B cell (primary cell): ENCODE results near the gene RAB39B. TPM values are rescaled to one million over a fixed set of nuclear protein-coding genes. Genes with fewer than 3 reads are reported as not detected.
"Not testable (repeated sequence)": the region's sequence is repeated elsewhere in the genome, so short reads cannot be mapped to it uniquely, and the experiment has no call there.

Experiments used
- ATAC-seq: fragments of 200-7000 bp; cut with Tn5 transposase; one replicate; pipeline ENCODE4 v1.10.0; 2021; ENCODE audit warnings: low read depth, mild to moderate bottlenecking, moderate number of reproducible peaks, moderate library complexity
- CTCF ChIA-PET: fragments of 350-600 bp; sonication (Branson Sonifier 250); formaldehyde crosslinking; loops from one replicate; lab custom pipeline; 2021; ENCODE audit warnings: antibody characterized with exemption, inconsistent platforms; lab: Charles Lee
- POLR2A ChIA-PET: fragments of 350-600 bp; sonication (Branson Sonifier 250); formaldehyde crosslinking; loops from one replicate; lab custom pipeline; 2021; ENCODE audit warnings: antibody characterized with exemption; lab: Charles Lee
- DNase-seq: peaks from one replicate; pipeline ENCODE4 v3.0.0; 2013
- H2AFZ ChIP-seq: 2 replicates; pipeline ENCODE4 v1.6.1; 2012; ENCODE audit warnings: mild to moderate bottlenecking, low read depth, low read length; ENCODE audit not compliant: insufficient read depth, poor library complexity, severe bottlenecking
- H3K27ac ChIP-seq, 2 donors: 1 replicate in 1 of 2; 2 replicates in 1 of 2; pipeline ENCODE4 v1.5.1; 2012 to 2013; ENCODE audit warnings: low read length in 2 of 2, mild to moderate bottlenecking in 2 of 2, moderate library complexity in 1 of 2
- H3K27me3 ChIP-seq, 4 experiments: fragments of 200-600 bp in 1 of 4; sonication (generic) in 1 of 4; replicated peaks in 1 of 4; 1 replicate in 2 of 4; 2 replicates in 2 of 4; pipeline versions ENCODE4 v1.6.1 to v1.7.0; 2013 to 2016; ENCODE audit warnings: low read length in 3 of 4, mild to moderate bottlenecking in 2 of 4, mixed read lengths in 1 of 4, moderate library complexity in 1 of 4; ENCODE audit not compliant: insufficient read depth in 4 of 4, control insufficient read depth in 3 of 4; ENCODE audit errors: control extremely low read depth in 1 of 4
- H3K36me3 ChIP-seq, 2 experiments: replicated peaks in 1 of 2; 1 replicate in 1 of 2; 2 replicates in 1 of 2; pipeline versions ENCODE4 v1.6.1 to v1.7.1; 2013; ENCODE audit warnings: low read length in 1 of 2; ENCODE audit not compliant: insufficient read depth in 2 of 2, control insufficient read depth in 1 of 2; ENCODE audit errors: control extremely low read depth in 1 of 2, extremely low read depth in 1 of 2
- H3K4me1 ChIP-seq, 2 donors: fragments of 200-600 bp in 1 of 2; sonication (generic) in 1 of 2; 1 replicate in 1 of 2; 2 replicates in 1 of 2; pipeline versions ENCODE4 v1.5.1 to v1.6.1; 2013 to 2017; ENCODE audit warnings: low read length in 2 of 2; ENCODE audit not compliant: control insufficient read depth in 2 of 2, insufficient read depth in 2 of 2
- H3K4me2 ChIP-seq: replicated peaks from 2 replicates; pipeline ENCODE3; 2012; ENCODE audit warnings: mild to moderate bottlenecking, low read depth, low read length; ENCODE audit not compliant: poor library complexity, severe bottlenecking
- H3K4me3 ChIP-seq, 5 experiments: fragments of 200-600 bp in 1 of 5; sonication (generic) in 1 of 5; 1 replicate in 3 of 5; 2 replicates in 2 of 5; pipeline versions ENCODE4 v1.5.1 to v1.7.0; 2011 to 2016; ENCODE audit warnings: low read length in 4 of 5, mild to moderate bottlenecking in 4 of 5, low read depth in 2 of 5, control low read depth in 1 of 5, moderate library complexity in 1 of 5; ENCODE audit not compliant: insufficient read depth in 1 of 5; ENCODE audit errors: control extremely low read depth in 1 of 5, extremely low read depth in 1 of 5
- H3K79me2 ChIP-seq: fragments of 200-600 bp; sonication (generic); one replicate; pipeline ENCODE4 v1.6.0; 2016; ENCODE audit warnings: low read length; ENCODE audit not compliant: control insufficient read depth, insufficient read depth
- H3K9ac ChIP-seq: fragments of 200-600 bp; sonication (generic); 2 replicates; pipeline ENCODE4 v1.6.1; 2017; ENCODE audit warnings: mild to moderate bottlenecking, low read length, moderate library complexity
- H3K9me3 ChIP-seq, 3 donors: one replicate each; pipeline versions ENCODE4 v1.6.1 to v1.7.1; 2013; ENCODE audit warnings: low read length in 2 of 3; ENCODE audit not compliant: control insufficient read depth in 2 of 3, insufficient read depth in 1 of 3; ENCODE audit errors: control extremely low read depth in 1 of 3
- H4K20me1 ChIP-seq: 2 replicates; pipeline ENCODE4 v1.6.0; 2012; ENCODE audit warnings: mild to moderate bottlenecking, low read length; ENCODE audit not compliant: insufficient read depth, control insufficient read depth, poor library complexity, severe bottlenecking
- H3K27ac Mint-ChIP-seq: one replicate; pipeline ENCODE4 v1.8.0; 2021; ENCODE audit warnings: mixed read lengths
- H3K27me3 Mint-ChIP-seq: one replicate; pipeline ENCODE4 v1.8.0; 2021; ENCODE audit warnings: mixed read lengths
- H3K4me1 Mint-ChIP-seq: one replicate; pipeline ENCODE4 v1.8.0; 2021; ENCODE audit warnings: mixed read lengths
- H3K4me3 Mint-ChIP-seq: one replicate; pipeline ENCODE4 v1.8.0; 2021; ENCODE audit warnings: mixed read lengths
- H3K9me3 Mint-ChIP-seq: one replicate; pipeline ENCODE4 v1.8.0; 2022; ENCODE audit warnings: mixed read lengths; ENCODE audit not compliant: insufficient read depth
- EZH2 ChIP-seq: IDR thresholded peaks from 2 replicates; pipeline ENCODE4 v1.6.1; 2012; ENCODE audit warnings: borderline replicate concordance, low read depth, mild to moderate bottlenecking, moderate library complexity, low read length; ENCODE audit not compliant: insufficient read depth, poor library complexity, severe bottlenecking
- WGBS: methylation state at CpG from one replicate; pipeline ENCODE4 v1.1.5; 2013; ENCODE audit warnings: missing lambda C conversion rate; ENCODE audit not compliant: insufficient coverage; 5-methylcytosine and 5-hydroxymethylcytosine counted together
- intact Hi-C: fragments of 100-400 bp; cut with micrococcal nuclease; formaldehyde crosslinking; loops from one replicate; pipeline ENCODE4 v1.10.0; 2022
- polyA plus RNA-seq: library from polyadenylated mRNA; depleted of rRNA; stranded (reverse); fragments of >200 nt; gene quantifications from 2 replicates; pipeline ENCODE4 v1.2.3, GENCODE V29; 2012
- total RNA-seq, 2 donors: library from RNA; stranded (reverse); fragments of 120-200 nt in 1 of 2; gene quantifications; 1 replicate in 1 of 2; 2 replicates in 1 of 2; pipeline versions ENCODE4 v1.2.3 to v1.2.4, GENCODE V29; 2013 to 2022
- TF ChIP-seq, protein P1 (sequence below): fragments of 200-600 bp; IDR thresholded peaks from one replicate; pipeline ENCODE4 v1.8.0; 2022; ENCODE audit warnings: antibody characterized with exemption, mild to moderate bottlenecking

RAB39B gene
- total and polyA plus RNA-seq, 2 donors (not counting 1 experiment from before 2014, with no cell fraction given), result 2.0 to 8.8 TPM

DNA sequence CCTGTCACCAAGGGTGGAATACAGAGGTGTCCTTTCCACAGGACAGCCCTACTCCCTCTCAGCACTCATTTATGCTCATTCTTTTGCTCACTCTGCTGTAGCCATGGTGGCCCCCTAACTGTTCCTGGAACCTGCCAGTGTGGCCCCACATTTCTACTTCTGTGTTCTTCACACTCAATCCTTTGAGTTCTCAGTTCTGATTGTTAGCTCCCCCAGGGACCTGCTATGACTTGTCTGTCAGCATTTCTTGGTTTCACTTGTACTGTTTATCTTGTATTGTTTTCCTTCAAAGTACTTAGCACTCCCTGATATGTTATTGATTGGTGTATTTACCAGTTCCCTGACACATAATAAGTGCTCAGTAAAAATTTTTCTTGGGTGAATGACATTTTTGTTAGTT is 33.1 kb downstream of the RAB39B start:
- ChIA-PET POLR2A (no interaction called here), CTCF (no interaction called here)
- H3K4me1 ChIP-seq, result no peaks in the 10 kb centered on the region
- no peak overlapping the region for H2AFZ ChIP-seq
- Mint-ChIP-seq H3K4me3 (no peak overlapping the region), H3K27ac (no peak overlapping the region), H3K4me1 (peaks cover 6% of the 10 kb centered on the region), H3K9me3 (no peaks in the 10 kb centered on the region), H3K27me3 (no peaks in the 10 kb centered on the region)
- H3K27ac ChIP-seq, result no peak overlapping the region
- no peaks in the 10 kb centered on the region for H3K27me3 ChIP-seq
- no peak overlapping the region for H3K9ac ChIP-seq
- no peaks in the 10 kb centered on the region for H4K20me1 ChIP-seq
- peaks cover 0 to 45% of the 10 kb centered on the region in 2 experiments for H3K36me3 ChIP-seq
- intact Hi-C loops, result no loop called here
- no peaks in the 10 kb centered on the region for H3K9me3 ChIP-seq
- DNase-seq, result no peak
- H3K79me2 ChIP-seq, result no peaks in the 10 kb centered on the region
- H3K4me3 ChIP-seq, result no peak overlapping the region
- TF ChIP-seq, protein P1, sequence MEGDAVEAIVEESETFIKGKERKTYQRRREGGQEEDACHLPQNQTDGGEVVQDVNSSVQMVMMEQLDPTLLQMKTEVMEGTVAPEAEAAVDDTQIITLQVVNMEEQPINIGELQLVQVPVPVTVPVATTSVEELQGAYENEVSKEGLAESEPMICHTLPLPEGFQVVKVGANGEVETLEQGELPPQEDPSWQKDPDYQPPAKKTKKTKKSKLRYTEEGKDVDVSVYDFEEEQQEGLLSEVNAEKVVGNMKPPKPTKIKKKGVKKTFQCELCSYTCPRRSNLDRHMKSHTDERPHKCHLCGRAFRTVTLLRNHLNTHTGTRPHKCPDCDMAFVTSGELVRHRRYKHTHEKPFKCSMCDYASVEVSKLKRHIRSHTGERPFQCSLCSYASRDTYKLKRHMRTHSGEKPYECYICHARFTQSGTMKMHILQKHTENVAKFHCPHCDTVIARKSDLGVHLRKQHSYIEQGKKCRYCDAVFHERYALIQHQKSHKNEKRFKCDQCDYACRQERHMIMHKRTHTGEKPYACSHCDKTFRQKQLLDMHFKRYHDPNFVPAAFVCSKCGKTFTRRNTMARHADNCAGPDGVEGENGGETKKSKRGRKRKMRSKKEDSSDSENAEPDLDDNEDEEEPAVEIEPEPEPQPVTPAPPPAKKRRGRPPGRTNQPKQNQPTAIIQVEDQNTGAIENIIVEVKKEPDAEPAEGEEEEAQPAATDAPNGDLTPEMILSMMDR, result no peak
- TF ChIP-seq EZH2, result no peak
- ATAC-seq, result no peak
- H3K4me2 ChIP-seq, result no peak overlapping the region

- intact Hi-C loops, result no loop called here
- Histone ChIP-seq H3K4me3 (no peak overlapping the region), H3K36me3 (peaks cover 0 to 27% of the 10 kb centered on the region in 2 experiments), H3K9me3 (no peaks in the 10 kb centered on the region), H4K20me1 (no peaks in the 10 kb centered on the region), H2AFZ (no peak overlapping the region), H3K9ac (no peak overlapping the region), H3K27me3 (no peaks in the 10 kb centered on the region), H3K4me1 (no peaks in the 10 kb centered on the region), H3K27ac (no peak overlapping the region), H3K79me2 (no peaks in the 10 kb centered on the region), H3K4me2 (no peak overlapping the region)
- H3K4me3 Mint-ChIP-seq, result no peak overlapping the region
- H3K4me1 Mint-ChIP-seq, result no peaks in the 10 kb centered on the region
- H3K27ac Mint-ChIP-seq, result no peak overlapping the region
- ChIA-PET POLR2A (no interaction called here), CTCF (interaction anchor here (1.4 kb wide), 1 partner anchor 9 kb away, joined by 4 read pairs; the partner anchor contains the start of gene VBP1)
- TF ChIP-seq, protein P1, result no peak
- TF ChIP-seq EZH2, result no peak
- DNase-seq (no peak), ATAC-seq (no peak)
- H3K9me3 Mint-ChIP-seq, result no peaks in the 10 kb centered on the region
- WGBS, result no CpG with 5 or more reads among the region's 3 CpGs
- no peaks in the 10 kb centered on the region for H3K27me3 Mint-ChIP-seq
Observed at GRCh38 chrX:155225774-155226173, 38.5 kb downstream of the RAB39B start.

DNA sequence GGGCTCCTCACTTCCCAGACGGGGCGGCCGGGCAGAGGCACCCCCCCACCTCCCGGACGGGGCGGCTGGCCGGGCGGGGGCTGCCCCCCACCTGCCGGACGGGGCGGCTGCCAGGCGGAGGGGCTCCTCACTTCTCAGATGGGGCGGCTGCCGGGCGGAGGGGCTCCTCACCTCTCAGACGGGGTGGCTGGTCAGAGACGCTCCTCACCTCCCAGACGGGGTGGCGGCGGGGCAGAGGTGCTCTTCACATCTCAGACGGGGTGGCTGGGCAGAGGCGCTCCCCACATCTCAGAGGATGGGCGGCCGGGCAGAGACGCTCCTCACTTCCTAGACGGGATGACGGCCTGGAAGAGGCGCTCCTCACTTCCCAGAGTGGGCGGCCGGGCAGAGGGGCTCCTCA is 40.5 kb downstream of the RAB39B start:
- H3K27ac Mint-ChIP-seq, H3K79me2 ChIP-seq, ATAC-seq, H3K4me3 Mint-ChIP-seq, H3K4me1 ChIP-seq, H3K9me3 Mint-ChIP-seq, POLR2A ChIA-PET, H3K4me1 Mint-ChIP-seq, H3K9me3 ChIP-seq, H3K4me2 ChIP-seq, H3K4me3 ChIP-seq, H3K27ac ChIP-seq, H3K27me3 ChIP-seq, H2AFZ ChIP-seq, H4K20me1 ChIP-seq, H3K9ac ChIP-seq, DNase-seq, CTCF ChIA-PET, H3K27me3 Mint-ChIP-seq, intact Hi-C loops: not testable (repeated sequence)
- H3K36me3 ChIP-seq, result peaks cover 0 to 21% of the 10 kb centered on the region in 2 experiments
- WGBS, result 100% methylated on average over 1 of the region's 30 CpGs
